Smooth muscle cell of the brain vasculature (primary cell): ENCODE measurements around the gene PPP1CA.
"Not testable (repeated sequence)": the region's sequence is repeated elsewhere in the genome, so short reads cannot be mapped to it uniquely, and the experiment has no call there.

ENCODE experiments used
- DNase-seq: peaks from one replicate; pipeline ENCODE4 v3.0.0-alpha.2; 2012; ENCODE audit warnings: low read depth, low spot score

The PPP1CA gene

DNA sequence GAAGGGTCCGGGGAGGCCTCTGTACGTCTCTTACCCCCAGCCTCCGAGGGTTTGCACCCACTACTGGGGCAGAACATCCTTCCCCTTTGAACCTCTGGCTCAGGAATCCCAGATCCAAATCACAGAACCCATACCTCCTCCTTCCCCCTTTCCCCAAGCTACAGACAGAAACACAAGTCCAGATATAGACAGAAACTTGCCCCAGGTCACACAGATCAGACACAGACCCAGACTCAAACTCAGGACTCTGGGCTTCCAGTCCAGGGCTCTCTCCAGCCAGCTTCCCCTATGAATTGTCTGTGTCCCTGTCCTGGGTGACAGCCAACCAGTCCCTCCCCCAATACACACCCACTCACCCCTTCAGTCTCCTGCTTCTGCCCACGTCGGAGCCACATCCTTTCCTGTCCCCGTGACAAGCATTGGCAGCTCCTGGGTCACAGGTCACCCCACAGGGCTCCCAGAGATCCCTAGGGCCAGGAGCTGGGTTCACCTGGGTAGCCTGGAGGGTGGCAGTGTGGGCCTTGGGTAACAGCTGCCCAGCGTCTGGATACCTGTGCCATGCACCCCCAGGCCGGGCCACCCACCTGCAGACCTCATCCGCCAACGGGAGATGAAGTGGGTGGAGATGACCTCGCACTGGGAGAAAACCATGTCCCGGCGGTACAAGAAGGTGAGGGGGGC lies 3.0 kb upstream of the PPP1CA start:
- no peak for DNase-seq

DNA sequence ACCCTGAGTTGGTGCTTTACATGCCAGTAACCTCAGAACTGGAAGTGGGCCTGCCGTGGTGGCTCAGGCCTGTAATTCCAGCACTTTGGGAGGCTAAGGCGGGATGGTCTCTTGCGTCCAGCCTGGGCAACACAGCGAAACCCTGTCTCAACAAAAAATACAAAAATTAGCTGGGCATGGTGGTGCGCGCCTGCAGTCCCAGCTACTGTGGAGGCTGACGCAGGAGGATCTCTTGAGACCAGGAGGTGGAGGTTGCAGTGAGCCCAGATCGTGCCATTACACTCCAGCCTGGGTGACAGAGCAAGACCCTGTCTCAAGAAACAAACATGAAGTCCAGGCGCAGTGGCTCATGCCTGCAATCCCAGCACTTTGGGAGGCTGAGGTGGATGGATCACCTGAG lies 1.4 kb upstream of the PPP1CA start:
- not testable (repeated sequence) for DNase-seq

GRCh38 chr11:67402192-67402839 lies 658 bp upstream of the PPP1CA start:
- not testable (repeated sequence) for DNase-seq

- DNase-seq: no peak
These were observed 640 bp downstream of the PPP1CA start for GRCh38 chr11:67400942-67401494.

DNA sequence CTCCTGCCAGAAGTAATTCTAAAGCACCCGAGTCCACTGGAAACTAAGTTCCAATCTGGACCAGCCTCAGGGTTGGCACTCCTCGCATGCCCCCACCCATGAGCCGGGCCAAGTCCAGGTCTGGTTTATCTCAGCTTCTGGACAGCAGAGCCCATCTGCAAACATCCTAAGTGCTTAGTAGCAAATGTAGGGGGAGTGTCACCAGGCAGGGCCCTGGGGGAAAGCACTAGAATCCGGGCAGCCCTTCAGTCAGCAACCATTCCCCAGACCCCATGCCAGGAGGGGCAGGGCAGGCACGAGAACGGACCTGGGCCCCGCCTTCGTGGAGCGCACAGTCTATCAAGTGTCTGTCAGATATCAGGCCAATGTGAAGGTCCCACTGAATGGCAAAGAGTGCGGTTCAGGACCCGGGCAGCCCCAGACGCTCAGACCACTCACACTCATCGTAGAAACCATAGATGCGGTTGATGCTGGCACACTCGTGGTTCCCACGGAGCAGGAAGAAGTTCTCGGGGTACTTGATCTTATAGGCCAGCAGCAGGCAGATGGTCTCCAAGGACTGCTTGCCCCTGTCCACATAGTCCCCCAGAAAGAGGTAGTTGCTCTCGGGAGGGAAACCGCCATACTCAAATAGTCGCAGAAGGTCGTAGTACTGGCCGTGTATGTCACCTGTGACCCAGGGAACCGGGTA lies 1.3 kb downstream of the PPP1CA start:
- DNase-seq: no peak

GRCh38 chr11:67398661-67399563 lies 2.7 kb downstream of the PPP1CA start:
- DNase-seq: no peak

DNA sequence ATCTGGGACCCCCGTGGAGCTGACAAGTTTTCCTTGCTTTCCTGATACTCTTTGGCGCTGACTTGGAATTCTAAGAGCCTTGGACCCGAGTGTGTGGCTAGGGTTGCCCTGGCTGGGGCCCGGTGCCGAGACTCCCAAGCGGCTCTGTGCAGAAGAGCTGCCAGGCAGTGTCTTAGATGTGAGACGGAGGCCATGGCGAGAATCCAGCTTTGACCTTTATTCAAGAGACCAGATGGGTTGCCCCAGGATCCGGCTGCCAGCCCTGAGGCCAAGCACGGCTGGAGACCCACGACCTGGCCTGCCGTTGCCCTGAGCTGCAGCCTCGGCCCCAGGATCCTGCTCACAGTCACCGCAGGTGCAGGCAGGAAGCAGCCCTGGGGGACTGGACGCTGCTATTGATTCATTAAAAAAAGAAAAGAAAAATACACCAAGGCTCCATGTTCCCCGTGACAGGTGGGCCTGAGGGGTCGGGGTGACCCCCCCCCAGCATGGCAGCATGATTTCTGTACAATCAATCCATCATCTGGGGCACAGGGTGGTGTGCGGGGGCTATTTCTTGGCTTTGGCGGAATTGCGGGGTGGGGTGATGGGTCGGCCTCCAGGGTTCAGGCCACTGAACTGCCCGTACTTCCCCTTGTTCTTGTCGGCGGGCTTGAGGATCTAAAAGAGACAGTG lies 3.5 kb downstream of the PPP1CA start:
- DNase-seq: no peak

GRCh38 chr11:67397536-67397935 lies 4.1 kb downstream of the PPP1CA start:
- no peak for DNase-seq

GRCh38 chr11:67396587-67397389 lies 4.9 kb downstream of the PPP1CA start:
- DNase-seq: no peak

GRCh38 chr11:67396259-67396581 lies 5.4 kb downstream of the PPP1CA start:
- no peak for DNase-seq

GRCh38 chr11:67395555-67396258 lies 6.0 kb downstream of the PPP1CA start:
- DNase-seq: no peak

GRCh38 chr11:67393990-67394389 lies 7.7 kb downstream of the PPP1CA start:
- DNase-seq: no peak

DNA sequence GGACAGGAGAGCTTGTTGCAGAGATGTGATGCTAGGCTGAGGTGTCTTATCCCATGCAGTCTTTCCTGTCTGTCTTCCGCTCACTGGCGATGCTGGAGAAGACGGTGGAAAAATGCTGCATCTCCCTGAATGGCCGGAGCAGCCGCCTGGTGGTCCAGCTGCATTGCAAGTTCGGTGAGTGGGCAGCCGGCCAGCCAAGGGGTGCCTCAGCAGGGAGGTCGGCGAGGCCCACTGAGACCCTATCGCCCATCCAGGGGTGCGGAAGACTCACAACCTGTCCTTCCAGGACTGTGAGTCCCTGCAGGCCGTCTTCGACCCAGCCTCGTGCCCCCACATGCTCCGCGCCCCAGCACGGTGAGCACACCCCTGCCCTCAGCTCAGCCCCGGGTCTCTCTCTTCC lies 8.2 kb downstream of the PPP1CA start:
- DNase-seq: no peak

- DNase-seq: no peak
These were observed 9.4 kb downstream of the PPP1CA start for GRCh38 chr11:67392183-67392715.

DNA sequence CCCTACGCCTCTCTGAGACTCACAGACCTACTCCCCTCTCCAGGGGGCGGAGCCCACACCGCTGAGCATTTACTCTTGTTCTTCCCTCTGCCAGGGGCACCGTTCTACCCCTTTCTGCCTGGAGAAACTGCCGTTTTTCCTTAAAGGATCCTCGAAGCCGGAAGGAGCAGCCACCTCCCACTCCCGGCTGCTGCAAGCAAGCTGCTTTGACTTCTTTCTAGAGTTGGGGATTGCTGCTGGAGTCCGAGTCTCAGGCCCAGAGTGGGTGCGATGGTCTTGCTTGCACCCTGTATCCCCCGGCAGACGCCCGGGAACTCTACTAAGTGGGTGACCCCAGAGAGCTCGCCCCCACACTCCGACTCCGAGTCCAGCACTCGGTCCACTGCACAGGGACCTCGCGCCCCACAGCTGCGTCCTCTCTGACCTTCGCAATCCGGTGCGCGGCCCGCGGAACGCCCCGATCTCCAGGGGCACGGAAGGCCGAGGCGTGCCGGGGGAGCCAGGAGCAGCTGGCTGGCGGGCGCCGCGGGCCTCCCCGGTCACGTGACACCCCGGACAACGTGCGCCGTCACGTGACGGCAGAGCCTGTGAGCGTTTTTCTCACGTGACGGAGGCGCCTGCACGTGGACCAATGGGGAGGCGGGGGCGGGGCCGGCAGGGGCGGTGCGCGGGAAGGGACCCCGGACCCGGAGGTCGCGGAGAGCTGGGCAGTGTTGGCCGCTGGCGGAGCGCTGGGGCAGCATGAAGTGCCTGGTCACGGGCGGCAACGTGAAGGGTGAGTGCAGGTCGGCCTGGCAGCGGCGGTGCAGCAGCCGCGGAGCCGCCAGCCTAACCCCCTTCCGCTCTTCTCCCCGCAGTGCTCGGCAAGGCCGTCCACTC lies 10.1 kb downstream of the PPP1CA start, which contains the start of gene RAD9A:
RAD9A (plus strand) TSS at position 683 of the 879 bp plus-strand sequence; CDS start at position 742, 59 bp downstream.
- DNase-seq: peak; percentile 80

- no peak for DNase-seq
These were observed 10.7 kb downstream of the PPP1CA start for GRCh38 chr11:67390947-67391303.

- no peak for DNase-seq
These were observed 12.2 kb downstream of the PPP1CA start for GRCh38 chr11:67389477-67389876.

DNA sequence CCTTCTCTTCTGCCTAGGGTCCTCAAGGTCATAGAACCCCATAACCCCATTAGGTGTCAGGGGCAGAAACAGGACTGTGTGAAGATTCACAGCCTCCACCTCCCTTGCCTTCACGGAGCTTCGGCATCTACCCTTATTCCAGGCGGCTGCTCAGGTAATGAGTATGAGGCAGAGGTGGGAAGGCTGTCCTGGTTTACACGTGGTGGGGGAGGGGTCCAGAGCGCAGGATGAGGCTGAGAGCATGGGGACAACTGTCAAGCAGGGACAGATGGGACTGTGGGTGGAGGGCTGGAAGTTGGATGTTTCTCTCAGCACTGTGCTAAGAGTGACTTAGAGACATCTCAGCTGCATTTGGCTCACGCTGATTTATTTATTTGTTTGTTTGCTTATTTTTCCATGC lies 14.1 kb downstream of the PPP1CA start:
- no peak for DNase-seq
